HG02678 (cell line): ENCODE results near the gene GNG5.
A peak's percentile ranks its signal among the peaks of the same experiment; 100 is the strongest.
"Not testable (repeated sequence)": the region's sequence is repeated elsewhere in the genome, so short reads cannot be mapped to it uniquely, and the experiment has no call there.

ENCODE experiments used
- ATAC-seq: cut with Tn5 transposase; IDR thresholded peaks from one replicate; pipeline ENCODE4 v1.9.1; 2021; ENCODE audit warnings: mild to moderate bottlenecking, moderate library complexity; ENCODE audit not compliant: unreplicated experiment

Gene GNG5

GRCh38 chr1:84506002-84506728, at the start of gene GNG5, which contains the start of gene SPATA1:
GNG5 (minus strand) TSS chr1:84506581; CDS start chr1:84506091, 490 bp downstream.
SPATA1 (plus strand) TSS chr1:84506386; CDS start chr1:84516360, 9,974 bp downstream.
- ATAC-seq, result peak; percentile 80

- ATAC-seq, result no peak
Measured at GRCh38 chr1:84550826-84551225, 44.4 kb upstream of the GNG5 start.

GRCh38 chr1:84541679-84542078, 35.3 kb upstream of the GNG5 start:
- no peak for ATAC-seq

GRCh38 chr1:84540759-84541158, 34.4 kb upstream of the GNG5 start:
- no peak for ATAC-seq

- no peak for ATAC-seq
Measured at GRCh38 chr1:84539972-84540371, 33.6 kb upstream of the GNG5 start.

GRCh38 chr1:84538599-84538998, 32.2 kb upstream of the GNG5 start:
- ATAC-seq, result peak; percentile 60

- no peak for ATAC-seq
Measured at GRCh38 chr1:84525779-84526178, 19.4 kb upstream of the GNG5 start.

GRCh38 chr1:84524590-84524989, 18.2 kb upstream of the GNG5 start:
- no peak for ATAC-seq

GRCh38 chr1:84510668-84511067, 4.3 kb upstream of the GNG5 start:
- ATAC-seq, result no peak

- ATAC-seq, result no peak
Measured at GRCh38 chr1:84510165-84510564, 3.8 kb upstream of the GNG5 start.

- no peak for ATAC-seq
Measured at GRCh38 chr1:84509029-84509428, 2.6 kb upstream of the GNG5 start.

- no peak for ATAC-seq
Measured at GRCh38 chr1:84508510-84508909, 2.1 kb upstream of the GNG5 start.

- ATAC-seq, result not testable (repeated sequence)
Measured at GRCh38 chr1:84507887-84508286, 1.5 kb upstream of the GNG5 start.

GRCh38 chr1:84506729-84507453, 510 bp upstream of the GNG5 start:
- no peak for ATAC-seq

- peak; percentile 33 for ATAC-seq
Measured at GRCh38 chr1:84505493-84506001, 834 bp downstream of the GNG5 start.

GRCh38 chr1:84504580-84505492, 1.5 kb downstream of the GNG5 start:
- no peak for ATAC-seq

- ATAC-seq, result no peak
Measured at GRCh38 chr1:84502927-84503326, 3.5 kb downstream of the GNG5 start.

GRCh38 chr1:84497631-84498275, 8.6 kb downstream of the GNG5 start:
- ATAC-seq, result no peak

- no peak for ATAC-seq
Measured at GRCh38 chr1:84496498-84496897, 9.9 kb downstream of the GNG5 start.

- no peak for ATAC-seq
Measured at GRCh38 chr1:84493747-84494146, 12.6 kb downstream of the GNG5 start.
